Measurements from ENCODE around the gene TWF1. TPM values are rescaled to one million over a fixed set of nuclear protein-coding genes. Genes with fewer than 3 reads are reported as not detected.

Gene TWF1
- 87.2 and 88.2 TPM in 2 replicates for total RNA-seq (2014; rRNA removed; shearing (Covaris generic))

DNA sequence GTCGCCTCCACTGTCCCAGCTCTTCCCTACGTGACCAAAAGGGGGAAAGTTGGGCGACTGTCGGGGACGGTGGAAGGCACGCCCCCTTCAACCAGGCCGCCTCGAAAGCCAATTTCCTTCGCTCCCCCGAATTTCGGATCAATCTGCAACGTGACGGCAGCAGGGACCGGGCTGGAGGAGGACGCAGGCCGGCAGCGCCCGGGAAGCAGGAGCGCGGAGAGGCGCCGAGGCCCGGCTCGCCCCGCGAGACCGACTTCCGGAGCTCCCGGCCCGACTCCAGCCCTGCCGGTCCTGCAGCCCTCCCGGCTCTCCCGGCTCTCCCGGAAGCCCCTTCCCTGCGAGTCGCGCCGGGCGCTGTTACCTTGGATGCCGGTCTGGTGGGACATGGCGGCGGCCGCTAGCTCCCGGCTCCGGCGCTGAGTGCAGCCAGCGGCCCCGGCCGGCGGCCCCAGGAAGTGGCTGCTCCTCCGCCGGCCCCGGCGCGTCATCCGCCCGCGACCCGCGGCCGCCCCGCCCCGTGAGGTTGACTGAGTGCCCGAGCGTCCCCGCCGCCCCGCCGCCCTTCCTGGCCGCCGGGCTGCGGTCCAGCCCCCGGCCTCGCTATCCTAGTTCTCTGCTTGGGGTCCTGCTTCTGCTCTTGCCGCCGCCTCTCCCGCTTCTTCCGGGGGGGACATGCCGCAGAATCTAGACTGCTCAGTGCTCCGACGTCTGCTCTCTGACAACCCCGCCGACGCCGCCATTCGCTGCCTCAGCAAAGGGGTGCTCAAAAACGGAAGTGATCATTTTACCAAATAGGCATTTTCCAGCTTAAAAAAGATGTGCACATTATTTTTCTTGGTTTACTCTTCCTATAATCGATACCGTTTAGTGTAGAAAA, at the start of gene TWF1:
Gene TWF1 (minus strand): TSS at position 458 of the 877 bp plus-strand sequence. CDS start 72 bp downstream, at position 386.
- DNase-seq (ENCODE audit: low spot score) = peak; percentile 78

DNA sequence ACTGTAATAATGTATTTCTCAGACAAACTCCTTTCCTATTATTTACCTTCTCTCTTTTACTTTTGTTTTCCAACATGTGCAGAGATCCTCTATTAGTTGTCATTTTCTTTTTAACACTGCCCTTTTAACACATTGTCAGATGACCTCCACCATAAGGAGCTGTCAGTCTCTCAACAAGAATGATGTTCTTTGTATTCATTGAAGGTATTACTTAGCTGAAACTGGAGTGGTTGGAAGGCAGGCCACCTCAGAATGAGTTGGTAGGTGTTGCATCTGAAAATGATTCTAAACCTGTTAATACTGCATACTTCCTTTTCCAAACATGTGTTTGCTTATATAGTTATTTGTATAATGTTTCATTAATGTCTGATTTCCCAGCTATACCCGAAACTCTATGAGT, 46.6 kb upstream of the TWF1 start:
- no peak for DNase-seq (ENCODE audit: low spot score)

DNA sequence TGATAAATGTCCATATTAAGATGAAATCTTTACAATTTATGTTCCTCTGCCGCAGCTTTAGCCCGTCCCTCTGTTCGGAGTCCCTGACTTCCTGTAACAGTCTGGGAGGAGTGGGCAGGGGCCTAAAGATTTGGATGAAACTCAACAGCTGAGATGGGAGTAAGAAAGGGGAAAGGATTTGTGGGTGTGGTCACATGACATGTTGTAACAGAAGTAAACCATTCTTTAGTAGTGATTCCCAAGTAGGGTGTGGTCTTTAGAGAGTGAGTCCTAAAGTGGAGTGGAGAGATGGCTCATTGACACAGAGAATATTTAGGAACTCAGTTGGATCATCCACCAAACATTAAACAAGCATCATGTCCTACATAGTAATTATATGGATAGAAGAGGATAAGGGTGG, 42.7 kb upstream of the TWF1 start:
- DNase-seq (ENCODE audit: low spot score) = no peak

DNA sequence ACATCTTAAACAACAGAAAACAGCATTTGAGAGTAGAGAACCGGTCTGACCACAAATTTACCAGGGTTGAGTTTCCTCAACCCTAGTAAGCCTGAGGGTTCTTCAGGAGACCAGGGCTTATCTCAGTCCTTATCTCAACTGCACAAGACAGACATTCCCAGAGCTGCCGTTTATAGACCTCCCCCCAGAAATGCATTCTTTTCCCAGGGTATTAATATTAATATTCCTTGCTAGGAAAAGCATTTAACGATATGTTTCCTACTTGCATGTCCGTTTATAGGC, 42.0 kb upstream of the TWF1 start:
- DNase-seq (ENCODE audit: low spot score) = peak; percentile 31

DNA sequence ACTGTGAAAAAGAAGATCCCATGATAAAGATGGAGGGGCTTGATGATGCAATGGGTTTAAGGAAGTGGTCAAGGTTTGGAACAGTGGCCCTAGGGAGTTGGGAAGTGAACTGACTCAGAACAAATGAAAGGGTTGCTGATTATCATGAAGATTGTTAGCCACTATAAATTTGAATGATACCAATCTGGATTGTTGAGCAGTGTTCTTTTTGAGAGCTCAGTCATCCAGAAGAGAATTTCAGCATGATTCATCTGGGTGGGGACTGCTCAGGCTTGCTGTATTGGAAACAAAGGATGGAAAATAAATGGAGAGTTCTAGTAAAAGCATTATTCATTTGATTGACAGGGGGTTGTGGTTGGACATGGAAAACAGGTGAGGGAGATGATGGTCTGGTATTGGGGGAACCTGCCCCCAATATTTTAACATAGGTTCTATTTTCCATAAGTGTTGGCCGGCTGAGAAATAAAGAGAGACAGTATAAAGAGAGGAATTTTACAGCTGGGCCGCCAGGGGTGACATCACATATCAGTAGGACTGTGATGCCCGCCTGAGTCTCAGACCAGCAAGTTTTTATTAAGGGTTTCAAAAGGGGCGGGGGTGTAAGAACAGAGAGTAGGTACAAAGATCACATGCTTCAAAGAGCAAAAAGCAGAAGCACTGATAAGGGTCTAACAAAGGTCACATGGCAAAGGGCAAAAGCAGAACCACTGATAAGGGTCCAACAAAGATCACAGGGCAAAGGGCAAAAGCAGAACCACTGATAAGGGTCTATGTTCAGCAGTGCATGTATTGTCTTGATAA, 41.5 kb upstream of the TWF1 start:
- DNase-seq (ENCODE audit: low spot score) = peak; percentile 38

DNA sequence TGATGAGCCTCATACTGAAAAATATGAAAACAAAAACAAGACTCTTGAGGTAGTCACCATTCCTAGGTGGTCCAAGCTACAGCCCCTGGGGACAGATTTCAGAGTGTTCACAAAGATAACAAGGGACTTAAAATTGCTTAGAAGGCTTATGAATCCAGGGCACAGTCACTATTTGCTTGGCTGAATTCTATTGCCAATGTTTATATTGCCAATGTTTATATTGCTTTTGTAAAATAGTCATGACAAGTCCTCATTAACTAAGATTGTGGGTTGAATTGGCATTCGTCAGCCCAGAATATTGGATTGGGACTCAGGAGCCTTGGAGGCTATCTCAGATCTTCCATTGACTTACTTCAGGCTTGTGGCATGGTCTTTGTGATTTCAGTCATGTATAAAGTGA, 36.1 kb upstream of the TWF1 start:
- DNase-seq (ENCODE audit: low spot score) = no peak

DNA sequence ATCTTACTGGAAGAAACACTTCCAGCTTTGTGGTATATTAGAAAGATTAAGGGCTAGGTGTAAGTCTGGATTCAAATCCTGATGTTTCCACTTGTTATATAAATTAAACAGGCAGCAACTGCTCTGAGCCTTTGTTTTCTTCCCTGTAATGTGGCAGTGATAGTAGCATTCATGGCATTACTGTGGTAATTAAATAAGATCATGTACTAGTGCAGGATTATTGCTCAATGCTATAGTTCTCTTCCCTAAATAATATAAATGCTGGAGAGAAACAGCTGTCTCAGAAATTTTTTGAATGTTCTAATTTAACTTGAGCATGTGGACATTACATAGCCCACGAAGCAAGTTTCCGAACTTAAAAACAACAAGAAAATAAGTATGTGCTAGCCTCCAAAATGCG, 35.1 kb upstream of the TWF1 start:
- no peak for DNase-seq (ENCODE audit: low spot score)

DNA sequence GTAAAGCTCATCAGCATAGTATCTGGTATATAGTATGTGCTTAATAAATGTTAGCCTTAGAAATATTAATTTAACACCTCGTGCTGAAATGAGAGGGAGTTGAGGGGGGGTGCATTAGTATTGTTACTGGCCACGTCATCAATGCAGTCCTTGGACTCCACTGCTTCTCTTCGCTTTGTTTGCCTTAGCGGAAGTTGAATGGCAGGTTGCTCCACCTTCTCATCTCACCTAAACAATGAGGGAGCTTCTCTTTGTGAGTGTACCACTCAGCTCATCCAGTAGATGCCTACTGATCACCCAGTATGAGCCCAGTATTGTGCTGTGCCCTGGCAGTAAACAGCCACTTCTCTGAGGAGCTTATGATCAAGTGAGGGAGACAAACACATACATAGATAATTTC, 34.2 kb upstream of the TWF1 start:
- DNase-seq (ENCODE audit: low spot score) = no peak

DNA sequence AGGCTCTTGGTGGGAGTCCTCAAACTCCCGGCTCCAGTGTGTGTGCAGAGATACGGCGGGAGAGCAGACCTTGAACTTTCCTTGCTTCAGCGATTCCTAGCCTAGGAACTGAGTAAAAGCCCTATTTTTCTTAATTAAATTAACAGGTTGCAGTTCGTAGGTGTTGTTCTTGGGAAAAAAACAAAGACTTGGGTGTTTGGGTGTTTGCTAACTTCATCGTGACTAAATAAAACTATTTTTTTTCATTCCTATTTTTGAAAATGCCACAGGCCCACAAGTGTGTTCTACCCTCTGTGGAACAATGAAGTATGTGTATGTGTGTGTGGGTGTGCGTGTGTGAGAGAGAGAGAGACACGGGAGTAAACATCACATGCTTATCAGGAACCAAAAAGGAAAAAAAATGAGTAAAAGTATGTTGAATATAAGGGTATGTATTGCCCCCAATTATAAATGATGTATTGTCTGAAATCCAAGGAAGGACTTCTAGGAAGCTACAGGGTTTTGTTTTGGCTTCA, 30.4 kb upstream of the TWF1 start:
- DNase-seq (ENCODE audit: low spot score) = peak; percentile 40

DNA sequence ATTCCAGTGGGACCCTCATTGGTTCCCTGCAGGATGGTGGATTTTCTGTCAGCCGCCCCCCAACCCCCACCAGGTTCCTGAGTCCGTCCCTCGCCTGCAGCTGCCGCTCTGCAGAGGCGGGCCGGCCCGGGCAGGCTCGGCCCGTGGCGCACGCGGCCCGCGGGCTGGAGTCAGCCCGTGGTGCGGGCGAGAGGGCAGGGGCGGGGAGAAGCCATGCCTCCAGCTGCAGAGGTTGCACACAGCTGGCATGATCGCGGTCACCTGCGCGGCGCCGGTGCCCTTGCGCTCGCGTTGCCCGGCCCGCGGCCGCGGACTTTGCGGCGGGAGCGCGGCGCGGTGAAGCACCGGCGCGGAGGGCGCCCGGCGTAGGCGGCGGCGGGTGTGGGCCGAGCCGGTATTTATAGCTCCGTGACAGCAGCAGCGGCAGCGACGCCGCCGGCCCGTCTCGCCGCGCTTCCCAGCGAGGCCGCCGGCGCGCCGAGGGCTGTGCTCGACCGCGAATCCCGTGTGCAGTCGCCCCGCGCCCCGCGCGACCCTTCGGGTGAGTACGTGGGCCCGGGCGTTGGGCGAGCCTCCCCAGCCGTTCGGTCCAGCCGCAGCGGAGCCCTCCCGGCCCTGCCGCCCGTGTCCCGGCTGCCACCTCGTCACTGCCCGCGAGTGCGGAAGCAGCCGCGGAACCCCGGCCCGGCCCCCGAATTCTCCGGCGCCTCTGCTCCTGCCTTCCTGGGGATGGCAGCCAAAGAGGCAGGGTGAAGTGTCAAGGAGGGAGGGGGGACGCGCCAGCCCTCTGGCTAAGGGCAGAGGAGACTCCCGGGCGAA, 29.7 kb upstream of the TWF1 start, which contains the start of gene TMEM117:
Gene TMEM117 (plus strand): TSS at position 426 of the 819 bp plus-strand sequence.
- DNase-seq (ENCODE audit: low spot score) = peak; percentile 59

DNA sequence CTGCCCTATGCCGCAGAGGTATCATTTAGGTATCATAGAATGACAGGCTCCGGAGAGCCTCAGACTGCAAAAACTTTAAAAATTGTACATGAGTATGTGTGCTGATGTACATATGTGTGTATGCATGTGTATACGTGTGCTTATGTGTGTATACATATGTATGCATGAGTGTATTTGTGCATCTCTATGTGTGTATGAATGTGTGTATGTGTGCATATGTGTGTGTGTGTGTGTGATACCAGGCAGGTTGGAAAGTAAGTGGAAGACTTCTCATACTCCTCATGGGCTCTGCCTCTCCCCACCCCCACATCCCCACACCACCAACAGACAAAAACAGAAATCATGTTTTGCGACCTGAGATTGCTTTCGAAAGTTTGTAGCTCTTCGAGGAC, 29.1 kb upstream of the TWF1 start:
- DNase-seq (ENCODE audit: low spot score) = no peak

DNA sequence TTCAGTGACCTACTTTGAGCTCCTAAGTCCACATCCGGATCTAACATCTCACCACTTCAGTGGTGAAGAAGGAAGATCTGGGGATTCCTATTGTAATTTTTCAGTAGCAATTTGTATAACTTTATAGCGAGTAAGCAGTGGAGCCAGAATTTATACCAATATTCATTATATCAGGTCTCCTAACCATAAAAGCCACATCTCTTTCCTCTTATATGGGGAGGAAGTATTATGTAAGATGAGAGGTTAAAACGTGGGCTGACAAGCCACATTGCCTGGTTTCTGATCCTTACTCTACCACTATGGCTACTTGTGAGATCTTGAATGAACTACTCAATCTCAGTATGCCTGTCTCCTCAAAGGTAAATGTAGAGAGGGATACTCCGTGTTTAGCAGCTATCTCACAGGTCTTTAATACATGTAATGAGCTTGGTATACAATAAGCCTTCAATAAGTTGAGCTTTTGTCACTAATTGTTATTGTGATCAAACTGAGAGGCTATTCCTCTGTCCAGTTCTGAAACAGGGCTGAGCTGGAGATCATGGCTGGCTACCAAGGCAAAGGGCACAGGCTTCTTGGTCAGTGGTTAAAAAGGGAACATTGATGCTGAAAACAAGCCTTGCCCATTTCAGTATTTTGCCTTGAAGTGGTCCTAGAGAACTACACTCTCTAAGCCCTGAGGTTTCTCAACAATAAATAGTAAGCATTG, 26.5 kb upstream of the TWF1 start:
- DNase-seq (ENCODE audit: low spot score) = no peak

DNA sequence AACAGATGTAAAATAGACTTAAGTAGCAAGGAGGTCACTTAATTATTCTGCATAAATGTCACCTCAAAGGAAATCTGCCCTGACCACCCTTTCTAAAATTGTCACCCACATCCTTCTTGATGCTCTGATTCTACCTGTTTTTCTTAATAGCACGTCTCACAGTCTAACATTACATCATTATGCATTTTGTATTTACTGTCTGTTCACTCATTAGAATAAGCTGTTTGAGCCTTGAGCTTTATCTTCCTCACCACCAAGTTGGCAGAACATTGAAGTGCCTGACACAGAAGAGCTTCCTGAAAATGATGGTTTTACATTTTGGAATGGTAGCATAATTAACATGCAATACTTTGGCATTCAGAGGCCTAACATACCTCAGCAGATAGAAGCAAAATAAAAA, 21.0 kb upstream of the TWF1 start:
- no peak for DNase-seq (ENCODE audit: low spot score)

DNA sequence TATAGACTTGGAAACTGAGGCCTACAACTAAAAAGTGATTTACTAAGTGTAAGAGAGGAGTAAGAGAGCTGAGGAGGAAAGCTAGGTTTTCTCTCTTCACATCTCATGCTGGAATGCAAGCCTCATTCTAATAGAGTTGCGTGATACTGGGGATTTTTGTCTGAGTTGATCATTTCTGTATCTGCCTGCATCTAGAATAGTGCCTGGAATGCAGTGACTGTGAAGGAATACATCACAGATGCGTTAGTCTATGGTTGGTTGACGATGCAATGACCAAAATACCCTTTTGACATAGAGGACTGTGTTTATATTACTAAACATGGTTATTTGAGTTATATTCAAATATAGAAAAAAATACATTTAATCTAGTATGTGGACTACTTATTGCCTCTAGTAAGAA, 20.6 kb upstream of the TWF1 start:
- DNase-seq (ENCODE audit: low spot score) = no peak

DNA sequence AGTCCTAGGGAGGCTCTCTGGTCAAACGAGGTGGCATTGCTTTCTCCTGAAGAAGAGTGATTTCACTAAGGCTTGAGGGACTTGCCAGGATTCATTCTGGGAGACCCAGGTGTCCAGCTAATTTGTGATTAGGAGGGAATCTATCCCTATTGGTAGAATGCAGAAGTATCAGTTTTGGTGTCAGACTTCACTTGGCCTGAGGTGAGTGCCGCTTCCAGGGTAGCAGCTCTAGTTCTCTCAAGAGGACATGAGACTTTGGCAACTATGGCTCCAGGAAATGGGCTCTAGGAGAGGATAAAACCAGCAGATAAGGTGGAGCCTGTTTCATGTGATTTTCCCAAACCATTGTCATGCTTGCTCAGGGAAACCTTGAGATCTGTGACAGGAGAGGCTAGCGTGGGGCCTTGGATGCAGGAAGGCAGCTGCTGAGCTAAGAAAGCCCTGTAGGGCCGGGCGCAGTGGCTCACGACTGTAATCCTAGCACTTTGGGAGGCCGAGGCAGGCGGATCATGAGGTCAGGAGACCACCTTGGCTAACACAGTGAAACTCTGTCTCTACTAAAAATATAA, 18.2 kb upstream of the TWF1 start:
- DNase-seq (ENCODE audit: low spot score) = no peak

DNA sequence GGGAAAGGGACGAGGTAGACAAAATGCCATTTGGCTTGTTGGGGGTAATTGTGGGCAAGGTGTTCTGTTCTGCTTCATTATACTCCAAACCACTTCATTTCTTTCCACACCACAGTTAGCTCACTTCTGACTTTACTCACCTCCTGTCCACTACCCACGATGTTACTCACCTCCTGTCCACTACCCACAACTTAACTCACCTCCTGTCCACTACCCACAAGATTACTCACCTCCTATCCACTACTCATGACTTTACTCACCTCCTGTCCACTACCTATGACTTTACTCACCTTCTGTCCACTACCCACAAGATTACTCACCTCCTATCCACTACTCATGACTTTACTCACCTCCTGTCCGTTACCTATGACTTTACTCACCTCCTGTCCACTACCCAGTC, 10.1 kb upstream of the TWF1 start:
- DNase-seq (ENCODE audit: low spot score) = no peak

DNA sequence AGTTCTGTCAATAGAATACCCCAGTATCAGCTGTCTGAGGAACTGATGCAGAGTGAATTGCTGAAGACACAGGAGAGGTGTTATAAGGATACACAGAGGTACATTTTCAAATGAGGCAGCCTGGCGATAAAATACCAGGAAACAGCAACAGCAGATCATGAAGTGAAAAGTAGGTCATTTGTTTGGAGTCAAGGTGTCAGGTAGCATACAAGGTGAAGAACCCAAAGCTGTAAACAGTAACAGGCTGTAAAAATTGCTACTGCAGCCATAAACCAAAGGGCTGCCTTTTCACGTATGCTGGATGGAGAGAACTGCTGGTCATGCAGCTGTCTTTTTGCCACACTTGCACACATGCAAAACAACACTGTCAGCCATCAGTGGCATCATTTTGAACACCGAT, 9.3 kb upstream of the TWF1 start:
- DNase-seq (ENCODE audit: low spot score) = no peak

DNA sequence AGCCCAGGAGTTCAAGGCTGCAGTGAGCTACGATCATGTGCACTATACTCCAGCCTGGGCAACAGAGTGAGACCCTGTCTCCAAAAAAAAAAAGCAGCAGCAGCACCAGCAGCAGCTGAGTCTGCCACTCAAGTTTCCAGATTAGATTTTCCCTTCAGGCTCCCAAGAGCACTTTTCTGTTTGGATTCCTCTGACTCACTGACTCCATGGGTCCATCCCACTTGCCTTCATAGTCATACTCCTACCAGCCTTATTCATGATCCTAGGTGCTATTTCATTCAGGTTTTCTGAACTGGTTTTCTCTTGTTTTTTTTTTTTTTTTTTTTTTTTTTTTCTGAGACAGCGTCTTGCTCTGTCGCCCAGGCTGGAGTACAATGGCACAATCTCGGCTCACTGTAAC, 6.8 kb upstream of the TWF1 start:
- no peak for DNase-seq (ENCODE audit: low spot score)

DNA sequence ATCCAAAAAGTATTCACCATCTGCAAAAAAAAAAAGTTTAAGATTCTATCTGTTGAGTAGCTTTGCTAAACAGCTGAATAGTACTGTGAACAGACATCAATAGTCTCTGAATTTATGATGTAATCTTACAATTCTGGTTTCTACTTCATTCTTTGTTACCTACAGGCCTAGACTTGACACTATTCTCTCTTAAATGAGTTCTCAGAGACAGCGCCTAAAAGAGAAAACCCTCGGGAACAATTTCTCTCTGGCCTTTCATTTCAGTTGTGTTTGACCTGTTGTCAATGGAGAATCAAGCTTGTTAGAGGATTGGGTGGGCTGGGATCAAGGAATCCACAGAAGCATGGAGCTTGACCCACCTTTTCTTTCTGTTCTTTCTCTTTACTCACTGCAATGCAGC, 5.9 kb upstream of the TWF1 start:
- DNase-seq (ENCODE audit: low spot score) = no peak

DNA sequence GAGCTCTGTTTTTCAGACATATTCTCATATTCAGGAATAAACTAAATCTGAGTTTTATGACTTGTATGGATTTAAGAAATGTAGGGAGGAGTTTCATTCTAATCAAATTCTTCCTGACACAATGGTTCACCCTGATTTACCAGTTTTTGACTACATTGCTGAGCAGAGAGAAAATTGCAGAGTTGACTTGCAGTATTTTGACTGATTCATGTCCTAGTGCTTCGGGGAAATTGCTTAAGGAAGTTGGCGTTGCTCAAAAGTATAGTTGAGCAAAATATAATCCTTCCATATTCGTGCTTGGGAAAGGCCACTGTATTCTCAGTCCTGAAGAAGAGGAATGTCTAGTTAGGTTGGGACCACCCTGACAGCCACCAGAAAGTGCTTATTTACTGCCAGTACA, 1.3 kb upstream of the TWF1 start:
- no peak for DNase-seq (ENCODE audit: low spot score)

DNA sequence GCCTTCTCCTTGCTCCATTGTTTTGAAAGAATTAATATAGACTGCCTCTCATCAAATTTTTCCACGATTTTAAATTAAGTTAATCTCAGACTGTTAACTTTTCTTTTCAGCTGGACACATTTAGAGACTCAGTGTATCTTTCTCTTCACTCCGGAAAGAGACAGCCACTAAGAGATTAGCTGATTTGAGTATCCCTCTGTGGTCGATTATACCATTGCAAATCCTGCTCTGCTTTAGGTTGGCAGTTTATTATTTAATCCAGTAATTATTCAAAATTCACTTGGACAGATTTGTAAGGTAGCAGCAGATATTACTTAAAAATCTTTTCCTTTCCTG, 588 bp upstream of the TWF1 start:
- no peak for DNase-seq (ENCODE audit: low spot score)

Measured in HT-29 (cell line).